Stimulated activated CD4-positive, alpha-beta T cell treated with anti-CD3 and anti-CD28 coated beads, TNF-alpha, amount 100 ng/mL, for 48 hours (primary cell): ENCODE measurements around the gene PRKD2.
A peak's percentile ranks its signal among the peaks of the same experiment; 100 is the strongest.
"Not testable (repeated sequence)": the region's sequence is repeated elsewhere in the genome, so short reads cannot be mapped to it uniquely, and the experiment has no call there.

Experiments
- DNase-seq, 3 donors: peaks; one replicate each; pipeline ENCODE4 v3.0.0-alpha.2; 2020; ENCODE audit warnings: low read depth in 3 of 3

Gene PRKD2

DNA sequence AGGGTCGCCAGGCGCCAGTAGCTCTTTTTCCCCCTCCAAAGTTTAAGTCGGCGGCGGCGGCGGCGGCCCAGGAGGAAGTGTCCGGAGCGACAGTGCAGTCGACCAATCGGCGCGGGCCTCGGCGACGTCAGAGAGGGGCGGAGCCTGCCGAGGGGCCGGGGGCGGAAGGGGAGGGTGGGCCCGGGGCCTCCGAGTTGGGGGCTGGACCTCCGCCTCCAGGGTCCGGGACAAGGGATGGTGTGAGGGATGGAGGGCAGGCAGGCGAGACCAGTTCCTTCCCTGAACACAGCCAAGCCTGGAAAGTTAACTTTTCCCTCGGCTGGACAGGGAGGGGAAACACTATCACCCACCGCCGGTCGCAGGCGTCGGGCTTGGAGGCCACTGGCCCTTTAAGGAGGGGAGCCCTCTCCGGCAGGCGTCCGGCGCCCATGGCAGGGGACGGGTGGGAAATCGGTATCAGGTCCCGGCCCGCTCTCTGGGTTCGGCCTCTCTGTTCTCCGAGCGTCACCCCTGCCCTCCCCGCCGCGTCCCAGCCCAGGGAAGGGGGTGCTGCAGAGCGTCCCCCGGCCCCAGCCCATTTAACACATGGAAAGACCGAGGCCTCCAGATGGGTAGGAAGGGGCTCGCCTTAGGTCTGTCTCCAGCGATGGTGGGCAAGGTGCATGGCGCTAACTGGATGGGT, at the start of gene PRKD2:
Gene PRKD2 (minus strand): TSS at position 81 of the 682 bp plus-strand sequence. CDS start 744 bp downstream, outside the sequence.
- DNase-seq, result peak; percentile 74 to 89 (median 87)

DNA sequence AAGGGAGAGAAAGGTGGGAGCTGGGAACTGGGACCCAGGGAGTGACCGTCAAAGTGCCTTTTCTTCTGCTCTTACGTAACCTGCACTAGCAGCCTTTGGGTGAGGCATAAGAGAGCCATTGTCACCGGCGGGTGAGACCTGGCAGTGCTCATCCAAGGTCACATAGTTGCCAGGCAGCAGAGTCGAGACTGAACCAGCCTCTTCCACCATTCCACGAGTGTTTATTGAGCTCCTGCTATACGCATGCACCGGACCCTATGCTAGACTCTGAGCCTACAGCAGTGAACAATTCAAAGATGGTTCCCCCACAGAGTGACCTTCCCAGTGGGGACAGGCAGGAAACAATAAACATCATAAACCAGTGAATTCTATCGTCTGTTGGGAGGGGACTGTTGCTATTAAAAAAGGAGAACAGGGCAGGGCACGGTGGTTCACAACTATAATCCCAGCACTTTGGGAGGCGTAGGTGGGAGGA, 47.9 kb upstream of the PRKD2 start:
- DNase-seq, result no peak

DNA sequence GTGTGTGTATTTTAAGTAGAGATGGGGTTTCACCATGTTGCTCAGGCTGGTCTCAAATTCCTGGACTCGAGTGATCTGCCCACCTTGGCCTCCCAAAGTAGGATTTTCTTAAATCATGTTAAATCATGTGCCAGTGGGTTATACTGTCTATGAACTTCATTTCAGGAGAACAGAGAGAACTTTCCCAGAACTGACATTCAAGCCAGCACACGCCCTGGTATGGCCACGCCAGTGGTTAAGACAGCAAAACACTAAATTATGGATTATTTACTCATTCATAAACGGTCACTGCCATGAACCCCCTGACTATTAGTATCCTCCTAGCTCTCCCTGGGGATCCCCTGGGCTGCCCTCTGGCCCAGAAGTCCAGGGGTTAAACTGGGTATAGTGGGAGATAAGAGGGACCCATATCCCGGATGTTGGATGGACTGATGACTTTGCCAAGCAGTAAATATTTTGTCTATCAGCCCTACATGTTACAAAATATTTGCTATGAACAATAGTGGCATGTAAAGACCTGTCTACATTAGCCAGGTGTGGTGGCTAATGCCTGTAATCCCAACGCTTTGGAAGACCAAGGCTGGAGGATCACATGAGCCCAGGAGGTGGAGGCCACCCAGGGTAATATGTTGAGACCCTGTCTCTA, 45.5 kb upstream of the PRKD2 start:
- DNase-seq, result no peak

DNA sequence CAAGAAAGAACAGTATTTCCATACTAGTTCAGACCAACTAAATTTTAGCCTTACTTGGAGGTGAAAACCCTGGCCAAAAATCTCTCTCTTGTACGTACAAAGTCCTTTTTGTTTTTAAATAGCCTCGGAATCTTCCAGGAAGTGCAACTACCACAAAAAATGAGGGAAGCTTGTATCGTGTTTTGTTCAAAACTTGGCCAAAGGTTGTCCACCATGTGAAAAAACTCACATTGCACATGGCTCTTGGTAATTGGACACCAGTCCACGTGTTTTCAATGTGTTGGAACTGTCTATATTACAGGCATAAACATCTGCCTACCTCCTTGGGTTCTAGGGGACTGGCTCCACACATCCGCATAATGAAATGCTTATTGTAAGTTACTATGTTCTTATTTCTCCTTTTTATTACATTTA, 44.5 kb upstream of the PRKD2 start:
- DNase-seq, result no peak

DNA sequence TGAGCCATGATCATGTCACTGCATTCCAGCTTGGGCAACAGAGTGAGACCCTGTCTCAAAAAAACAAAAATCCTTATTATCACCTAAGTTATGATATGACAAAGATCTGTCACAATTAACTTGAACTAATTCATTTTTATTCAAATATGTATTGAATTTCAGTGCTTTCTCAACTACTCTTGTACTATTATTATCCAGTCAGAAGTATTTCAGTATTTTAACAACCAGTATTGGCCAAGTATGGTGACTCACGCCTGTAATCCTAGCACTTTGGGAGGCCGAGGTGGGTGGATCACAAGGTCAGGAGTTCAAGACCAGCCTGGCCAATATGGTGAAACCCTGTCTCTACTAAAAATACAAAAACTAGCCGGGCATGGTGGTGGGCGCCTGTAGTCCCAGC, 44.0 kb upstream of the PRKD2 start:
- not testable (repeated sequence) for DNase-seq

DNA sequence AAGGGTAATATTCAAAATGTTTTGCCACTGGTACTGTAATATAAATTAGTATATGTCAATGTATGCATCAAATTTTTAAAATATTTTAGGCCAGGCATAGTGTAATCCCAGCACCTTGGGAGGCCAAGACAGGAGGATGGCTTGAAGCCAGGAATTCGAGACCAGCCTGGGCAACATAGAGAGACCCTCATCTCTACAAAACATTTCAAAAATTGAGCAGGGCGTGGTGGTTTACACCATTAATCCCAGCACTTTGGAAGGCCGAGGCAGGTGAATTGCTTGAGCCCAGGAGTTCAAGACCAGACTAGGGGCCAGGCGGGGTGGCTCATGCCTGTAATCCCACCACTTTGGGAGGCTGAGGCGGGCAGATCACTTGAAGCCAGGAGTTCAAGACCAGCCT, 43.4 kb upstream of the PRKD2 start:
- DNase-seq, result no peak

DNA sequence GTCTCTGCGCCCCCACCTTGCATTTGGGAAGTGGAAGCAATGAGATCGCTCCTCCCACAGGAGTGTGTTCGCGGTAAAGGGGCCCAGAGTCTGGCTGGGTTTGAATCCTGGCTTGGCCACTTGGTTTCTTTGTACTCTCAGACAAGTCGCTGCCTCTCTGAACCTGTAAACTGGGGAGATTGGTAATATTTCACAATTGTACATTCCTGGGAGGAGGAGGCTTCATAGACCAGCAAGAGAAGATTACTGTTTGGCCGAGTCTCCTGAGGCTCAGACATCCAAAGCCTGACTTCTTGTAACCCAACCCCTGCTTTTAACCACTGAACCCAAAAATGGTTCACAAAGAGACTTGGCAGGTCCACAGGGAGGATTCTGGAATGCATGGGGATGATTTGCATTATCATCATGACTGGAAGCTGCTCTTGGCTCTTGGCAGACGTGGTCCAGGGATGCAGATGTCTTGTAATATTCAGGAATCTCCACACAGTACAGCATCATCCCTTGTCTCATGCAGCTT, 43.0 kb upstream of the PRKD2 start:
- no peak for DNase-seq

DNA sequence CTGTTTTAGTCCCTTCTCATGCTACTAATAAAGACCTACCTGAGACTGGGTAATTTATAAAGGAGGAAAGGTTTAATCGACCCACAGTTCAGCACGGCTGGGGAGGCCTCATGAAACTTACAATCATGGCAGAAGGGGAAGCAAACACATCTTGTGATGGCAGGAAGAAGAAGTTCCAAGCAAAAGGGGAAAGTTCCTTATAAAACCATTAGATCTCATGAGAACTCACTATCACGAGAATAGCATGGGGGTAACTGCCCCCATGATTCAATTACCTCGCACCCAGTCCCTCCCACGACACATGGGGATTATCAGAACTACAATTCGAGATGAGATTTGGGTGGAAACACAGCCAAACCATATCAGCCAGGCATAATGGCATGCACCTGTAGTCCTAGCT, 42.3 kb upstream of the PRKD2 start:
- no peak for DNase-seq

DNA sequence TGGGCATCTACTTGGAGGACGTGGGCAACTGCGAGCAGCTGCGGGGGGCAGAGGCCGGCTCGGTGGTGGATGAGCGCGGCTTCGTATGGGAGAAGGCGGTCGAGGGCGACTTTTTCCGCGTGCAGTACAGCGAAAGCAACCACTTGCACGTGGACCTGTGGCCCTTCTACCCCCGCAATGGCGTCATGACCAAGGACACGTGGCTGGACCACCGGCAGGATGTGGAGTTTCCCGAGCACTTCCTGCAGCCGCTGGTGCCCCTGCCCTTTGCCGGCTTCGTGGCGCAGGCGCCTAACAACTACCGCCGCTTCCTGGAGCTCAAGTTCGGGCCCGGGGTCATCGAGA, 39.6 kb upstream of the PRKD2 start:
- no peak for DNase-seq

DNA sequence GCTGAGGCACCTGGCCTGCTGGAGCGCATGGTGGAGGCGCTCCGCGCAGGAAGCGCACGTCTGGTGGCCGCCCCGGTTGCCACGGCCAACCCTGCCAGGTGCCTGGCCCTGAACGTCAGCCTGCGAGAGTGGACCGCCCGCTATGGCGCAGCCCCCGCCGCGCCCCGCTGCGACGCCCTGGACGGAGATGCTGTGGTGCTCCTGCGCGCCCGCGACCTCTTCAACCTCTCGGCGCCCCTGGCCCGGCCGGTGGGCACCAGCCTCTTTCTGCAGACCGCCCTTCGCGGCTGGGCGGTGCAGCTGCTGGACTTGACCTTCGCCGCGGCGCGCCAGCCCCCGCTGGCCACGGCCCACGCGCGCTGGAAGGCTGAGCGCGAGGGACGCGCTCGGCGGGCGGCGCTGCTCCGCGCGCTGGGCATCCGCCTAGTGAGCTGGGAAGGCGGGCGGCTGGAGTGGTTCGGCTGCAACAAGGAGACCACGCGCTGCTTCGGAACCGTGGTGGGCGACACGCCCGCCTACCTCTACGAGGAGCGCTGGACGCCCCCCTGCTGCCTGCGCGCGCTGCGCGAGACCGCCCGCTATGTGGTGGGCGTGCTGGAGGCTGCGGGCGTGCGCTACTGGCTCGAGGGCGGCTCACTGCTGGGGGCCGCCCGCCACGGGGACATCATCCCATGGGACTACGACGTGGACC, 39.1 kb upstream of the PRKD2 start:
- DNase-seq, result no peak

DNA sequence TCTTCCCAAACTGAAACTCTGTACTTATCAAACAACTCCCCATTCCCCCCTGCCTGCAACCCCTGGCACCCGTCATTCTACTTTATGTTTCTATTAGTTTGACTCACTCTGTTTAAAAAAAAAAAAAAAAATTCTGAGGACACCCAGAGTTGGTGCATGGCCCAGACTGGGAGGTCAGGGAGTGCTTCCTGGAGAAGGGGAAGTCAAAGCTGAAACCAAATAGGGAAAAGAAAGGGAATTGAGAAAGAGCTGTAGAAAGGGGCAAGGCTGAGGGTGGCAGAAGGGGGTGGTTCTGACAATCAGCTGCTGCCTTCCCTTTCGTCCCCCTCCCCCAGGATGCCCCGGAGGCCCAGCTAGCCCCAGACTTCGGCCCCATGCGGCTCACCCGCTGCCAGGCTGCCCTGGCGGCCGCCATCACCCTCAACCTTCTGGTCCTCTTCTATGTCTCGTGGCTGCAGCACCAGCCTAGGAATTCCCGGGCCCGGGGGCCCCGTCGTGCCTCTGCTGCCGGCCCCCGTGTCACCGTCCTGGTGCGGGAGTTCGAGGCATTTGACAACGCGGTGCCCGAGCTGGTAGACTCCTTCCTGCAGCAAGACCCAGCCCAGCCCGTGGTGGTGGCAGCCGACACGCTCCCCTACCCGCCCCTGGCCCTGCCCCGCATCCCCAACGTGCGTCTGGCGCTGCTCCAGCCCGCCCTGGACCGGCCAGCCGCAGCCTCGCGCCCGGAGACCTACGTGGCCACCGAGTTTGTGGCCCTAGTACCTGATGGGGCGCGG, 38.4 kb upstream of the PRKD2 start:
- no peak for DNase-seq

DNA sequence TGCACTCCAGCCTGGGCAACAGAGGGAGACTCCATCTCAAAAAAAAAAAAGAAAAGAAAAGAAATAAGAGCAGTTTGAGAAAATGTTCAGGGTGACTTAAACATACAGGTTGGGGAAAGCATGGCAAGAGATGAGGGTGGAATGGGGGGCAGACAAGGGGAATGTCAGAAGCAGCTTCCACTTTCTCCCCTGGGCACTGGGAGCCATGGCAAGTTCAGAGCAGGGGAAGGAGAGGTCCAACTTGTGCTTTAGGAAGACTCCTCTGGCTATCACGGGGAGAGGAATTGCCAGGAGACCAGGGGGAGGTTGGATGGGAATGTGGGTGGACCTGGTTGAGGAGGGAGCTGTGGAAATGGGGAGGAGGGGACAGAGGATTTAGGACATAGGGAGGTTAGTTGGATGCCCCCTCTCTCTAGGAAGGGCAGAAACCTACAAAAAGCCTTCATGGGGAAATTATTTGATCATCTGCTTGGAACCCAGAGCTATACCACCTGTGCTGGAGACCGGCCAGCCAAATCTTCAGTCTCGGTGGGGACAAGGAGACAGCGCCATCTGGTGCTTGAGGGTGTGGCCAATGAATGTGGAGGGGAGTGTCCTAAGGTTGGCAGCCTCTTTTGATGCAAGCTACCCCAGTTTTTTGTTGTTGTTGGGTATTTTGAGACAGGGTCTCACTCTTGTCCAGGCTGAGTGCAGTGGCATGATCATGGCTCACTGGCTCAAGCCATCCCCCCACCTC, 36.7 kb upstream of the PRKD2 start:
- peak; percentile 36 to 60 (median 48) for DNase-seq

DNA sequence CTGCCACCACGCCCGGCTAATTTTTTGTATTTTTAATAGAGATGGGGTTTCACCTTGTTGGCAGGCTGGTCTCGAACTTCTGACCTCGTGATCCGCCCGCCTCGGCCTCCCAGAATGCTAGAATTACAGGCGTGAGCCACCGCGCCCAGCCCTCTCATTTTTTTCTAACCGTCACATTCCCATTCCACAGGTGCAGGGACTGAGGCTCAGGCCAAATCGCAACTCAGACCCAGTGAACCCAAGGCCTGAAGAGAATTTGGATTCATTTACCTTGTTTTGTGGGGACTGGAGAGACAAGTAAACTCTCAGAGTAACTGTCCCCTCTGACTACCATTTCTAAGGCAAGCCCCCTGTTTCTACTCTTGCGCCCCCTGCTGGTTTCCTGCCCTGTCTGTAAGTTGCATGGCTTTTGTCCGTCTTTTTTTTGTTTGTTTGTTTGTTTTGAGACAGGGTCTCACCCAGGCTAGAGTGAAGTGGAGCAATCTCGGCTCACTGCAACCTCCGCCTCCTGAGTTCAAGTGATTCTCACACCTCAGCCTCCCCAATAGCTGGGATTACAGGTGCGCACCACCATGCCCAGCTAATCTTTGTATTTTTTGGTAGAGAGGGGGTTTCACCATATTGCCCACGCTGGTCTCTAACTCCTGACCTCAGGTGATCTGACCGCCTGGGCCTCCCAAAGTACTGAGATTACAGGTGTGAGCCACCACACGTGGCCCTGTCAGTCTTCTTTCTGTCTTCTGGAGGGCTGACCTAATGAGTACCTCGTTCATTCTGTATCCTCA, 31.6 kb upstream of the PRKD2 start:
- DNase-seq, result peak; percentile 52 to 84 (median 67)

DNA sequence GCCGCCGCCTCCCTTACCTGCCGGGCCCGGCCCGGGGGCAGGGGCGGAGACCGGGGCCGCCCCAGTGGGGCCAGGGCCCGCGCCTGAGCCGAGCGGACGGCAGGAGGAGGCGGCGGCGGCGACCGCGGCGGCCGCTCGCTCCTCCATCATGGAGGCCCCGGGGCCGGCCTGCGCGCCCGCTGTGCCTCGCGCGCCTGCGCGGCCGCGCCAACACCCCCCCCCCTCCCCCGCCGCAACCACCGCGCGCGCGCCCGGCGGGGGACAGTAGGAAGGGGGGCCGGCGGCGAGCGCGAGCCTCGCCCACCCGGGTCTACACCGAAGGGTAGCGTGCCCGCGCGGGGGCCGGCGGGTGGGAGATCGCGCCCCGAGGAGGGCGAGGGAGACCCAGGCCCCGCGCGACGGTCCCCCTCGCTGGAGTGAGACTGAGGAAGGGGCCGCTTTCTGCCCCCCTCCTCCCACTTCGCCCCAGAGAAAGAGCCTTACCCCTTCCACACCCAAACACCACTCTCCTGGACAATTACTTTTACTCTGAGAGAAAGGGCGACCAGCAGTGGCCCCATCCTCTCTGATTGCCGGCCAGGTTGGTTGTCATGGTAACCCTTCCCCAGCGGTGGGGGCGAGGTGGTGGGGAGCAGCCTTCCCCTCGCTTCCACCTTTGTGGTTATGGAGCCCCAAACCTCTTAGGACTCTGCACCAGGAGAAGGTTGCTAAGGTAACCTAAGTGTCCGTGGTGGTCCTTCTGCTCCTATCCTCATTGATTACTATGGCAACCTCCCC, 29.6 kb upstream of the PRKD2 start, which contains the start of gene STRN4:
Gene STRN4 (minus strand): TSS at position 170 of the 777 bp plus-strand sequence. CDS start 20 bp downstream, at position 150.
- DNase-seq, result peak in 2 of 3 donors; percentile 20 to 60

DNA sequence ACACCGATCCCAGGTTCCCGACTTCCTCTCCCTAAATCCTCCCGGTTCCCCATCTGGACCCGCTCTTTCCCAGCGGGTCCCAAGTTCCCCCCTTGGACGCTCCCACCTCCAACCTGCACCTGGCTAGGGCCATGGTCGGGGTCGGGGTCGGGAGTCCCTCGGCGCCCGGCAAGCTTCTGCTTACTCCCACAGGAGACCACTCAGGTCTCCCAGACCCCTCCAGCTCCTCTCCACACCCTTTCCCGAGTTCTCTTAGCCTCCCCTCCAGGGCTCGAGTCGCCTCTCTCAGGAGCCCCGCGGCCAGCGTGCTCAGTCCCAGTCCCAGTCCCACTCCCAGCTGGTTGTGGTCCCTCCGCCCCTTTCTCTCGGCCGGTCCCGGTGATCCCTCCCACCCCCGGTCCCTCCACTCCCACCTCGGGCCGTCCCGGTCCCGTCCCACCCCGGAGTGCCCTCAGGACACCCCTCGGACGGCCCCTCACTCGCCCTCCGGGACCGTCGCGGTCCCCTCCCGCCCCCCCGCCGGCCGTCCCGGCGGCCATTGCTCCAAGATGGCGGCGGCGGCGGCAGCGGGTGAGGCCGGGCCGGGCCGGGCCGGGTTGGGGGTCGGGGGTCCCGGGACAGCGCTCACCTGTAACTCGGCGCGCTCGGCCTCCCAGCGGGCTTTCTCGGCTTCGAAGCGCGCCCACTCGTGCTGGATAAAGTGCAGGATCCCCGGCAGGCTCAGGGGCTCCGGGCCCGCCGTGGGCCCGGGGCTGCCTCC, 28.8 kb upstream of the PRKD2 start, which contains the start of gene FKRP:
Gene FKRP (plus strand): TSS at position 537 of the 760 bp plus-strand sequence. CDS start 9,394 bp downstream, outside the sequence.
- DNase-seq, result peak in 1 of 3 donors; percentile 27

DNA sequence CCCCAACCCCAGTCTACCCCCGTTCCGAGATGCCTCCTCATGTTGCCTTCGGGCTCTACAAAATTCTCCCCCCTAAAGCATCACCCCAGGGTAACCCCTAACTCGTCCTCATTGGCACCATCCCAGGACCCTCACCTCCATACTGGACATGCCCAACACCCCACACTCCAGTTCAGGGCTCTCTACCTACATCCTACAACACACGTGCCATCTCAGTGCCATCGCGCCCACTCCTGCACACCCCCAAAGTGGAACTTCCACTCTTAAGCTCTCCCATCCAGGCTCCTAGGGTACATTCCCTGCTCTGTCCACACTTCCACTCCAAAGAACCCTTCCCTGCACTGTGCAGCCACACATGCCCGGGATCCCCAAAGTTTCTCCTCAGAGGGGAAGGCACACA, 28.1 kb upstream of the PRKD2 start:
- DNase-seq, result no peak

DNA sequence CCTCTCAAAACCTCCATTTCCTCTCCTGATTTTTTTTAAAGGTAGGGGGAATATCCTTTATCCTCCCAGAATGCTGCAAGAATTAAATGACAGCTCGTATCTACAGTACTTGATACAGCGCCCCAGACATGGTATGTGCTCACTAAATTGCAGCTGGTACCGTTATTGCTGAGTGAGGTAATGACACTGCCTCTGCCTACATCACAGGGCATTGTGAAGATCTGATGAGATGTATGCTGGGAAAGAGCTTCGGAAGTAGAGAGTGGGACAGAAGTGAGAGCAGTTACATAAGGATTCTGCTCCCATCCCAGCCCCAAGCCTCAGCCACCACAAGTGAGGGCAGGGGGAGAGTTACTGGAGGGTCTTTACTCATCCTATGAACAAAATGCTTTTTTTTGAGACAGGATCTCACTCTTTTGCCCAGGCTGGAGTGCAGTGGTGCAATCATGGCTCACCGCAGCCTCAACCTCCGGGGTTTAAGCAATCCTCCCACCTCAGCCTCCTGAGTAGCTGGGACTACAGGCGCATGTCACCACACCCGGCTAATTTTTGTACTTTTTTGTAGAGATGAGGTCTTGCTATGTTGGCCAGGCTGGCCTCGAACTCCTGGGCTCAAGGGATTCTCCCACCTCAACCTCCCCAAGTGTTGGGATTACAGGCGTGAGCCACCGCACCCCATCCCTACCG, 27.2 kb upstream of the PRKD2 start:
- no peak for DNase-seq

DNA sequence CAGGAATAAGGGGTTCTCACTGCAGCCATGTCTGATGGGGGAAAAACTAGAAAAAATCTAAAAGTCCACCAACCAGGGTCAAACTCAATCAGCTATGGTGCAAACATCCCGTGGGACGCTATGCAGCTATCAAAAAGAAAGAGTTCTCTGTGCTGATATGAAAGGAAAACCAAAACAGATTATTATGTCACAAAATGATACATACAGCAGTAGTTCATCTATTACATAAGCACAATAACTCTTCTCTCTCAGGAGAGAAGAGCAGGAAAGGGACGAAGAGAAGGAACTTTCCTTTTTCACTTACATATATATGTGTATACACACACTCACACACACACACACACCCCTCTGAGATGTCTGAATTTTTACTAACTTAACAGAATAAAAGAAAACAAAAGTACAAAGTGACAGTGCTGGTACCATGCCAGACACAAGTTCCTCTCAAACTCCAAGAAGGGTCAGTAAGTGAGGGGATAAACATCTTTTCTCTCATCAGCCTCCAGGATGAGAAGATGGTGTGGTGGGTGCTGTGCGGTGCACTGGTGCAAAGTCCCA, 26.1 kb upstream of the PRKD2 start:
- DNase-seq, result no peak
